Adrenal gland (tissue), 5 donors: Measurements from ENCODE around the gene PREB.

Experiments
- POLR2A ChIP-seq, 2 donors: fragments of 450-650 bp; IDR thresholded peaks; one replicate each; pipeline ENCODE4 v1.6.1; 2017; ENCODE audit warnings: antibody characterized with exemption in 2 of 2, mild to moderate bottlenecking in 2 of 2, moderate library complexity in 1 of 2
- TF ChIP-seq, protein P1 (sequence below), 6 experiments: fragments of 450-650 bp in 4 of 6; fragments of 200-600 bp in 2 of 6; sonication (generic) in 1 of 6; IDR thresholded peaks; 1 replicate in 5 of 6; 2 replicates in 1 of 6; pipeline versions ENCODE4 v1.5.1 to v1.8.0; 2016 to 2021; ENCODE audit warnings: antibody characterized with exemption in 6 of 6, mild to moderate bottlenecking in 2 of 6, moderate library complexity in 1 of 6
- donor health status: DM: no; HTN: no; CAD: no.

DNA sequence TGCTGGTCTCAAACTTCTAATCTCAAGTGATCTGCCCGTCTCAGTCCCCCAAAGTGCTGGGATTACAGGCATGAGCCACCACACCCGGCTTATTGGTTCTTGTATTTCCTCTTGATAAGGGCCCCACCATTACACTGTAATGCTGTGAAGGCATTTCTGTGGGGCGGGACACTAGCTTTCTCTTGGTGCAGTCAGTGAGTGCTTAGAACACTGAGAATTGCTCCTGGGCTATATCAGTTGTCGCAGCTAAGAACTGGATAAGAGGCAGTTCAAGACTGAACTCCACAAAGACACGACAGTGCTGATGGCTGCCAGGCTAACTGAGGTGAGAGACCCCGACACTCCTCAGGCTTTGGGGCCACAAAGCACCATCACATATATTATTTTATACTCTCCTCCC, 45.8 kb downstream of the PREB start:
- TF ChIP-seq, protein P1, sequence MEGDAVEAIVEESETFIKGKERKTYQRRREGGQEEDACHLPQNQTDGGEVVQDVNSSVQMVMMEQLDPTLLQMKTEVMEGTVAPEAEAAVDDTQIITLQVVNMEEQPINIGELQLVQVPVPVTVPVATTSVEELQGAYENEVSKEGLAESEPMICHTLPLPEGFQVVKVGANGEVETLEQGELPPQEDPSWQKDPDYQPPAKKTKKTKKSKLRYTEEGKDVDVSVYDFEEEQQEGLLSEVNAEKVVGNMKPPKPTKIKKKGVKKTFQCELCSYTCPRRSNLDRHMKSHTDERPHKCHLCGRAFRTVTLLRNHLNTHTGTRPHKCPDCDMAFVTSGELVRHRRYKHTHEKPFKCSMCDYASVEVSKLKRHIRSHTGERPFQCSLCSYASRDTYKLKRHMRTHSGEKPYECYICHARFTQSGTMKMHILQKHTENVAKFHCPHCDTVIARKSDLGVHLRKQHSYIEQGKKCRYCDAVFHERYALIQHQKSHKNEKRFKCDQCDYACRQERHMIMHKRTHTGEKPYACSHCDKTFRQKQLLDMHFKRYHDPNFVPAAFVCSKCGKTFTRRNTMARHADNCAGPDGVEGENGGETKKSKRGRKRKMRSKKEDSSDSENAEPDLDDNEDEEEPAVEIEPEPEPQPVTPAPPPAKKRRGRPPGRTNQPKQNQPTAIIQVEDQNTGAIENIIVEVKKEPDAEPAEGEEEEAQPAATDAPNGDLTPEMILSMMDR (IDR thresholded peaks at IDR 0.05), result no peak
- no peak for TF ChIP-seq POLR2A (IDR thresholded peaks at IDR 0.05)
